ENCODE results near the gene BLOC1S3. TPM values are rescaled to one million over a fixed set of nuclear protein-coding genes. Genes with fewer than 3 reads are reported as not detected.

Gene BLOC1S3
- total RNA-seq, 2 experiments from 2014 or later = 14.7 to 18.8 TPM

- ChIA-PET POLR2A (no interaction called here), CTCF (no interaction called here)
- no peaks in the 10 kb centered on the region for H3K36me3 Mint-ChIP-seq (ENCODE audit: low read depth)
- H3K4me1 Mint-ChIP-seq (ENCODE audit: low read depth) = no peaks in the 10 kb centered on the region
- H3K4me1 ChIP-seq (ENCODE audit: insufficient read depth, low read length) = peaks cover 5% of the 10 kb centered on the region
- H3K36me3 ChIP-seq (ENCODE audit: insufficient read depth, low read length) = no peaks in the 10 kb centered on the region
- no peak overlapping the region for H3K4me3 ChIP-seq (ENCODE audit: low read length)
- TF ChIP-seq, protein P1, sequence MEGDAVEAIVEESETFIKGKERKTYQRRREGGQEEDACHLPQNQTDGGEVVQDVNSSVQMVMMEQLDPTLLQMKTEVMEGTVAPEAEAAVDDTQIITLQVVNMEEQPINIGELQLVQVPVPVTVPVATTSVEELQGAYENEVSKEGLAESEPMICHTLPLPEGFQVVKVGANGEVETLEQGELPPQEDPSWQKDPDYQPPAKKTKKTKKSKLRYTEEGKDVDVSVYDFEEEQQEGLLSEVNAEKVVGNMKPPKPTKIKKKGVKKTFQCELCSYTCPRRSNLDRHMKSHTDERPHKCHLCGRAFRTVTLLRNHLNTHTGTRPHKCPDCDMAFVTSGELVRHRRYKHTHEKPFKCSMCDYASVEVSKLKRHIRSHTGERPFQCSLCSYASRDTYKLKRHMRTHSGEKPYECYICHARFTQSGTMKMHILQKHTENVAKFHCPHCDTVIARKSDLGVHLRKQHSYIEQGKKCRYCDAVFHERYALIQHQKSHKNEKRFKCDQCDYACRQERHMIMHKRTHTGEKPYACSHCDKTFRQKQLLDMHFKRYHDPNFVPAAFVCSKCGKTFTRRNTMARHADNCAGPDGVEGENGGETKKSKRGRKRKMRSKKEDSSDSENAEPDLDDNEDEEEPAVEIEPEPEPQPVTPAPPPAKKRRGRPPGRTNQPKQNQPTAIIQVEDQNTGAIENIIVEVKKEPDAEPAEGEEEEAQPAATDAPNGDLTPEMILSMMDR (IDR thresholded peaks at IDR 0.05) = no peak
- H3K9me3 ChIP-seq (ENCODE audit: control insufficient read depth in 1 of 2, insufficient read depth in 1 of 2, low read length in 2 of 2) = no peaks in the 10 kb centered on the region
- H3K27me3 Mint-ChIP-seq = peaks cover 63% of the 10 kb centered on the region
- no peak overlapping the region for H3K27ac Mint-ChIP-seq
- no peak overlapping the region for H3K4me3 Mint-ChIP-seq
- intact Hi-C loops (cut with DNase I, micrococcal nuclease) = no loop called here
- H3K9me3 Mint-ChIP-seq = no peaks in the 10 kb centered on the region
- no peak overlapping the region for H3K27ac ChIP-seq (ENCODE audit: low read depth in 1 of 2, low read length in 2 of 2)
- no peak for DNase-seq
- peaks cover 30 to 32% of the 10 kb centered on the region in 2 experiments for H3K27me3 ChIP-seq (ENCODE audit: control insufficient read depth in 1 of 2, insufficient read depth in 2 of 2, low read length in 2 of 2)
- ATAC-seq (ENCODE audit: poor library complexity) = no peak
Measured at GRCh38 chr19:45218426-45218825, 39.8 kb downstream of the BLOC1S3 start.

DNA sequence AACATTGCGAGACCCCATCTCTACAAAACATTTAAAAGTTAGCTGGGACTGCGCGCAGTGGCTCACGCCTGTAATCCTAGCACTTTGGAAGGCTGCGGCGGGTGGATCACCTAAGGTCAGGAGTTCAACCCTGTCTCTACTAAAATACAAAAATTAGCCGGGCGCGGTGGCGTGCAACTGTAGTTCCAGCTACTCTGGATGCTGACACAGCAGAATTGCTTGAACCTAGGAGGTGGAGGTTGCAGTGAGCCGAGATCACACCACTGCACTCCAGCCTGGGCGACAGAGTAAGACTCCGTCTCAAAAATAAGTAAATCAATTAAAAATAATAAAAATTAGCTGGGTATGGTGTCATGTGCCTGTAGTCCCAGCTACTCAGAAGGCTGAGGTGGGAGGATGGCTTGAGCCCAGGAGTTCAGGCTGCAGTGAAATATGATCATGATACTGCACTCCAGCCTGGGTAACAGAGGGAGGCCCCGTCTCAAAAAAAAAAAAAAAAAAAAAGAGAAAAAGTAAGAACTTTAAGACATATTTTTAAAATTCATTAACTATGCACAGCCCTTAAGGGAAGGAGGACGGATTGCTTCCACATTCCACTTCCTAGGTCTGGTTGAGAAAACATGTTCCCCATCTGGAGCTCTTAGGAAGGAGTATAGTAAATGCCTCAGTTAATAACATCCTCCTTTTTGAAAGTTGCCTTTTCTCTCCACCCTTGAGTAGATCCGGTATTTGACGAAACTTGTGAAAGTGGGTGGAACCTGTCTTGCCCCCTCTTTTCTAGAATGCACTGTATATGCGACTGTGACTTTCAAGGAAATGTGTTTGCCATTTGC lies 40.5 kb downstream of the BLOC1S3 start:
- POLR2A ChIA-PET = no interaction called here
- Mint-ChIP-seq H3K4me3 (no peak overlapping the region), H3K27ac (no peak overlapping the region), H3K9me3 (no peaks in the 10 kb centered on the region), H3K4me1 (ENCODE audit: low read depth) (no peaks in the 10 kb centered on the region), H3K36me3 (ENCODE audit: low read depth) (no peaks in the 10 kb centered on the region), H3K27me3 (peaks cover 63% of the 10 kb centered on the region)
- ATAC-seq (ENCODE audit: poor library complexity) = no peak
- no peak overlapping the region for H3K4me3 ChIP-seq (ENCODE audit: low read length)
- H3K4me1 ChIP-seq (ENCODE audit: insufficient read depth, low read length) = peaks cover 5% of the 10 kb centered on the region
- no peaks in the 10 kb centered on the region for H3K36me3 ChIP-seq (ENCODE audit: insufficient read depth, low read length)
- no peaks in the 10 kb centered on the region for H3K9me3 ChIP-seq (ENCODE audit: control insufficient read depth in 1 of 2, insufficient read depth in 1 of 2, low read length in 2 of 2)
- no peak for DNase-seq
- H3K27me3 ChIP-seq (ENCODE audit: control insufficient read depth in 1 of 2, insufficient read depth in 2 of 2, low read length in 2 of 2) = peaks cover 28 to 35% of the 10 kb centered on the region in 2 experiments
- TF ChIP-seq, protein P1 (IDR thresholded peaks at IDR 0.05) = no peak
- no peak overlapping the region for H3K27ac ChIP-seq (ENCODE audit: low read depth in 1 of 2, low read length in 2 of 2)
- CTCF ChIA-PET = no interaction called here
- intact Hi-C loops (cut with DNase I, micrococcal nuclease) = no loop called here

DNA sequence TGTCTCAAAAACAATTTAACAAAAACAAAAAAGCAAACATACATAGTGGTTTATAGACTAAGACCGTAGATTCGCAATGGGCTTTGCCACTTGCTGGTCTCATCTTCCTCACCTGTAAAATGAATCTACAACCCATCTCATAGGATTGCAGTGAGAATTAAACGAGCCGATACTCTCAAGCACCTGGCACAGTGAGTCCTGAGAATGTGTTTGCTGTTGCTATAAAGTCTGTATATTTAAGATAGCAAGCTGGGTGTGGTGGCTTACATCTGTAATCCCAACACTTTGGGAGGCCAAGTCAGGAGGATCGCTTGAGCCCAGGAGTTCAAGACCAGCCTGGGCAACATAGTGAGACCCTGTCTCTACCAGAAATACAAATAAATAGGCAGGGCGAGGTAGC lies 44.1 kb downstream of the BLOC1S3 start:
- Mint-ChIP-seq H3K27me3 (peaks cover 48% of the 10 kb centered on the region), H3K36me3 (ENCODE audit: low read depth) (no peaks in the 10 kb centered on the region), H3K4me3 (no peak overlapping the region), H3K9me3 (no peaks in the 10 kb centered on the region), H3K27ac (no peak overlapping the region), H3K4me1 (ENCODE audit: low read depth) (no peaks in the 10 kb centered on the region)
- H3K9me3 ChIP-seq (ENCODE audit: control insufficient read depth in 1 of 2, insufficient read depth in 1 of 2, low read length in 2 of 2) = no peaks in the 10 kb centered on the region
- CTCF ChIA-PET = no interaction called here
- no peak overlapping the region for H3K27ac ChIP-seq (ENCODE audit: low read depth in 1 of 2, low read length in 2 of 2)
- H3K4me1 ChIP-seq (ENCODE audit: insufficient read depth, low read length) = no peaks in the 10 kb centered on the region
- intact Hi-C loops (cut with DNase I, micrococcal nuclease) = no loop called here
- H3K36me3 ChIP-seq (ENCODE audit: insufficient read depth, low read length) = no peaks in the 10 kb centered on the region
- POLR2A ChIA-PET = no interaction called here
- TF ChIP-seq, protein P1 (IDR thresholded peaks at IDR 0.05) = no peak
- no peak overlapping the region for H3K4me3 ChIP-seq (ENCODE audit: low read length)
- no peak for DNase-seq
- no peak for ATAC-seq (ENCODE audit: poor library complexity)
- H3K27me3 ChIP-seq (ENCODE audit: control insufficient read depth in 1 of 2, insufficient read depth in 2 of 2, low read length in 2 of 2) = peaks cover 8 to 13% of the 10 kb centered on the region in 2 experiments

Data from CD4-positive, alpha-beta T cell (primary cell).